Measurements from ENCODE around the gene HSPA8.
"Not testable (repeated sequence)": the region's sequence is repeated elsewhere in the genome, so short reads cannot be mapped to it uniquely, and the experiment has no call there.

The HSPA8 gene

GRCh38 chr11:123061403-123062157 is at the start of gene HSPA8:
HSPA8 (minus strand) TSS chr11:123062136; CDS start chr11:123061324, 812 bp downstream.
- peak; percentile 77 for DNase-seq

DNA sequence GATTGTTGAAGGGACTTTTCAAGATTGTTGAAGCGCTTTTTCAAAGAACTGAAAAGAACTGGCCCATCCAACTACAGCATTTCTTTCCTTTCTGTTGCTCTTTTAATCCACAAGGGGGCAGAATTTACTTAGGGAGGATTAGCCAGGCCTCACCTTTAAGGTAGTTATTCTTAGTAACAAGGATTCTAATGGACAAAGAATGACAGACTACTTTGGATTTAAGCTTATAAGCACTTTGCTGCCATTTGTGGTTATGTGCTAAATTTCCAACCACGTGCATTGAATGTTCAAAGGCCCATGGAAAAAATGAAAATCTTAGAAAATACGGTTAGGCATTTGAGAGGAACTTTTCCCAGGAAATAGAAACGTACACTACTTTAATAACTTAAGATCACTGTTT is 49.5 kb upstream of the HSPA8 start:
- peak; percentile 66 for DNase-seq

- DNase-seq, result peak; percentile 6
Observed at GRCh38 chr11:123110397-123110796, 48.5 kb upstream of the HSPA8 start.

DNA sequence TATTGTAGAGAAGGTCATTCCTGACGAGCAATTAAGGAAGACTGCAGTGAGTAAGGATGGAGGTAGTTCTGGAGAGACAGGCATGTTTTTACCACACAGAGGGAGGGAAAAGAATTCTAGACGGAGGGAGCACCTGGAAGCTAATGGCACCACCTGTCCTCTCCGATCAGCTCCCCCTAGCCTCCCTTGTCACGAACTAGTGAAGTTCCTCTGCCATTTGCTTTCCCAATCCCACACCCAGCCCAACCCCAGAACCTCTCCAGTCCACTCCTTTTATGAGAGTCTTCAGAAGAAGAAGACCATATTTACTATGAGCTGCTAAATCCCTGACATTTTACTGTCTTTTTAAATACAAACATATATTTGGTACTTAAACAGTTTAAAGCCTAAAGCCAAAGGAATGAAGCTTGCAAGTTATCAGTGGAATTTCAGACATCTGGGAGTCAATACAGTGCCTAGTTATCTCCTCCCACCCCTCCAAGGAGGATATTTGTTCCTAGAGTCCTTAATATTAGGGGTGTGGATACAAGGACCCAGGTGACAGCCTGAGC is 46.1 kb upstream of the HSPA8 start:
- DNase-seq, result no peak

- no peak for DNase-seq
Observed at GRCh38 chr11:123104697-123105096, 42.8 kb upstream of the HSPA8 start.

DNA sequence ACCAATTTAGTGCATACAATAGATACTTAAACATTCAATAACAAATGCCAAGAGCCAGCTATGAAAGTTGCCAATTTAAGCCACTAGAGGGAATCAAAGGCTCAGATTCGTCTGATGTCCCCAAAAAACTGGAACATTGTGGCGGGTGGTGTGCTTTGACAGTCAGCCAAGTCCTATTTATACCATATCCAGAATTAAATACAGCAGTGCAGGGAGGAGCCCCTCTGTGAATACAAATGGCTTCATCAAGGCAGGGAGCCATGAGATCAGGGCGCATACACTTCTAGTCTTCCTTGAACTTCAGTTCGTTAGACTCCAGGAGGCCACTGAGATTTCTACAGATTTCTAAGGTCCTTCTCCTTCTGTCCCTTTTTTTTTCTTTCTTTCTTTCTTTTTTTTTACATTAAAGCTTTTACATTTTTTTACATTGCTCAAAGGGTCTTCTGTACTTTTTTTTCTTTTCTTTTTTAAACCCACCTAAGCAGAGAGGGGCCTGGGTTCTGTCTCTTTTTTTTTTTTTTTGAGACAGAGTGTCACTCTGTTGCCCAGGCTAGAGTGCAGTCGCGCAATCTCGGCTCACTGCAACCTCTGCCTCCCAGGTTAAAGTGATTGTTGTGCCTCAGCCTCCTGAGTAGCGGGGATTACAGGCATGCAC is 41.5 kb upstream of the HSPA8 start:
- peak; percentile 71 for DNase-seq

GRCh38 chr11:123100379-123101085 is 38.6 kb upstream of the HSPA8 start:
- no peak for DNase-seq

DNA sequence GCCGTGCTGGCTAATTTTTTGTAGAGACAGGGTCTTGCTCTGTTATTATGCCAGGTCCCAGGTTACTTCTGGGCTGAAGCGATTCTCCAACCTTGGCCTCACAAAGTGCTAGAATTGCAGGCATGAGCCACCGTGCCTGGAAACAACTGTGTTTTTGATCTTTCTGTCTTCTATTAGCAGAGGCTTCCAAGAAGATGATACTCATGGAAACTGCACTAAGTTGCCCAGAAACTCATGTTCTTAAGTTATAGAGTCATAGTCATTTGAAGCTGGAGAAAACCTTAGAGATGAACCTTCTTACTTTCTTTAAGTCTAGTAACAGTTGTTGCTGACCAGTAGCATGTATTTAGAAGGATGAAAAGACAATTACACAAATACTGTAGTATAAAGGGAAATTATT is 37.1 kb upstream of the HSPA8 start:
- DNase-seq, result no peak

- no peak for DNase-seq
Observed at GRCh38 chr11:123093739-123094138, 31.8 kb upstream of the HSPA8 start.

DNA sequence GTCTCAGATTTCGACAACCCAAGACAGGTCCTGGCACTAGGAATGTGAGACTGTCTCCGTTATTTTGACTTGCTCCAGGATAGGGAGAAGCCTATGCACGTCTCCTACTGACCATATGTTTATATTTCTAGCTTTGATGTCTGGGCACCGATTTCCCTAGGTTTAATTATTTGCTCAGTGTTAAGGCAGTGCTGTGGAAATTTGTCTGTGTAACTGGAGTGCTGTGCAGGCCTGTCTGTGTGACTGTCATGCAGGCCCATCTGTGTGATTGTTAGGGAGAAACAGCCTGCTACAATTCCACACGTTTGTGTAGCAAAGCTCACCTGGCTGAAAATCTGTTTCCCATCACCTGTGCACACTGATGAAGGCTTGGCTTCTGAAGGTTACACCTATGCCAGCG is 29.6 kb upstream of the HSPA8 start:
- no peak for DNase-seq

- not testable (repeated sequence) for DNase-seq
Observed at GRCh38 chr11:123090168-123090567, 28.2 kb upstream of the HSPA8 start.

DNA sequence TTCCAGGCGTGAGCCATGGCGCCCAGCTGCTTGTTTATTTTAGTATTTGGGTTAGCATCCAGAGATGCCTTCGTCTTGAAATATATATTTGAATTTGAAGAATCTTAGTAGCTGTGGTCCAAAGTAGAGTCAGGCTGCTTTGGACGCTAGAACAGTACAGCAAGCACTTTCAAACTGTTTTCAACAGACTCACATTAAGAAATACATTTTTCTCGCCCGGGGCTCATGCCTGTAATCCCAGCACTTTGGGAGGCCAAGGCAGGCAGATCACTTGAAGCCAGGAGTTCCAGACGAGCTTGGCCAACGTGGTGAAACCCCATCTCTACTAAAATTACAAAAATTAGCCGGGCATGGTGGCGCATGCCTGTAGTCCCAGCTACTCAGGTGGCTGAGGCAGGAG is 27.0 kb upstream of the HSPA8 start:
- DNase-seq, result not testable (repeated sequence)

DNA sequence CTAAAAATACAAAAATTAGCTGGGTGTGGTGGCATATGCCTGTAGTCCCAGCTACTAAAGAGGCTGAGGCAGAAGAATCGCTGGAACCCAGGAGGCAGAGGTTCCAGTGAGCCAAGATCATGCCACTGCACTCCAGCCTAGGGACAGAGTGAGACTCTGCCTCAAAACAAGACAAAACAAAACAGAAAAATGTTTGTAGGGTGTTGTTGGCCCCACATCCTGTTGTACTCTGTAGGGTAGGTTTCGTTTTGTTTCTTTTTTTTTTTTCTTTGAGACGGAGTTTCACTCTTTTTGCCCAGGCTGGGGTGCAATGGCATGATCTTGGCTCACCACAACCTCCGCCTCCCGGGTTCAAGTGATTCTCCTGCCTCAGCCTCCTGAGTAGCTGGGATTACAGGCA is 25.7 kb upstream of the HSPA8 start:
- peak; percentile 68 for DNase-seq

GRCh38 chr11:123086305-123086704 is 24.4 kb upstream of the HSPA8 start:
- DNase-seq, result peak; percentile 21

DNA sequence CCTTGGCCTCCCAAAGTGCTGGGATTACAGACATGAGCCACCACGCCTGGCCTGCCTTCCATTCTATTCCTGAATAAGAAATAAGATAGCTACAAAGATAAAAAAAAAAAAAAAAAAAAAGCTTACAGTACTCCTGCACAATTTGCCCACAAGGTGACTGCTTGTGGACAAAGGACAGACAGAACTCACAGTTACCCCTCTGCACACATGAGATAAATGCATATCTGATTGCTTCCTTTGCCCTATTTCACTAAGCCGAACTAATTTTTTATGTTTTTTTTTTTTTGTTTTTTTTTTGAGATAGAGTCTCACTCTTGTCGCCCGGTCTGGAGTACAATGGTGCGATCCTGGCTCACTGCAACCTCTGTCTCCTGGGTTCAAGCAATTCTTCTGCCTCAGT is 23.6 kb upstream of the HSPA8 start:
- DNase-seq, result no peak

- no peak for DNase-seq
Observed at GRCh38 chr11:123084454-123084853, 22.5 kb upstream of the HSPA8 start.

GRCh38 chr11:123083623-123084029 is 21.7 kb upstream of the HSPA8 start:
- peak; percentile 85 for DNase-seq

DNA sequence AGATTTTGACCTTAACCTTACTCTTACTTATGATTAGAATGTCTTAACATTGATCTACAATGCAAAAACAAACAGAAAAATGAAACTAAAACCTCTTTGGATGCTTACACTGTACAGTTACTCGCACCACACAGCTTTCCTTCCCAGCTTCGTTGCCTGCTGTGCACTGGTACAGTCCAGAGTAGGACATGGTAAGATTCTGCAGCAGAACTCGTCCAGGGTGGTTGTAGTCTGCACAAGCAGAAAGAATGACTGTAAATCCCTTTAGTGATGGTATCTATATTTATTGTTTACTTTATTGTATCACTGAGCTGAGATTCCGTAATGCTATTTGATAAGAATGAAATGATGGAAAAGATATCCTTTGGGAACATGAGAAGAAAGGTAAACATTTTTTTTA is 21.0 kb upstream of the HSPA8 start:
- peak; percentile 27 for DNase-seq

GRCh38 chr11:123080015-123080414 is 18.1 kb upstream of the HSPA8 start:
- no peak for DNase-seq

- no peak for DNase-seq
Observed at GRCh38 chr11:123076484-123076883, 14.5 kb upstream of the HSPA8 start.

GRCh38 chr11:123073343-123074057 is 11.6 kb upstream of the HSPA8 start:
- no peak for DNase-seq

DNA sequence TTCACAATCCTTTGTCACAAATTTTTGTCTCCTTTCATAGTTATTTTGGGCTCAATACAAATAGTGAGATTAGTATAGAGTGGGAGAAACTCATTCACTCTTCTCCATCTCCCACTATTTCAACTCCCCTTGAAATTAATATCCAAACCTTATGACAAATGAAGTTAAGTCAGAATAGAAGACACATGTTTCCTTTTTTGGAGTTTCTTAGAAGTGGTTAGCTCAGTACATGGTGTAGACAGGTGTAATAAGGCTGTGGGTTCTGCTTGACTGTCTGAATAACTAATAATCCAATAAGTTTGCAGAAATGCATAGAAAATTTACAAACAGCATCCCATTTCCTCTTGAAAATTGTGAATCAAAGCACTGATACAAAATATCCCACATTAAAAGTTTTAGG is 10.8 kb upstream of the HSPA8 start:
- DNase-seq, result no peak

GRCh38 chr11:123072332-123072761 is 10.4 kb upstream of the HSPA8 start:
- DNase-seq, result no peak

Measured in CD4-positive, alpha-beta T cell treated with Interleukin-21 for 1 hour (primary cell).